NCI-H1436 treated with DMSO at 0.1 percent for 48 hours (cell line): ENCODE measurements around the gene KMT2A.
"Not testable (repeated sequence)": the region's sequence is repeated elsewhere in the genome, so short reads cannot be mapped to it uniquely, and the experiment has no call there.

ENCODE experiments used
- DNase-seq: peaks from one replicate; lab custom pipeline; 2025; lab: John Stamatoyannopoulos, UW

KMT2A gene

GRCh38 chr11:118435893-118436624, at the start of gene KMT2A:
TSS of gene KMT2A (plus strand) at chr11:118436492. CDS start at chr11:118436513, 21 bp downstream.
- peak; percentile 81 for DNase-seq

GRCh38 chr11:118396097-118396501, 40.2 kb upstream of the KMT2A start:
- no peak for DNase-seq

GRCh38 chr11:118397448-118397847, 38.8 kb upstream of the KMT2A start:
- no peak for DNase-seq

DNA sequence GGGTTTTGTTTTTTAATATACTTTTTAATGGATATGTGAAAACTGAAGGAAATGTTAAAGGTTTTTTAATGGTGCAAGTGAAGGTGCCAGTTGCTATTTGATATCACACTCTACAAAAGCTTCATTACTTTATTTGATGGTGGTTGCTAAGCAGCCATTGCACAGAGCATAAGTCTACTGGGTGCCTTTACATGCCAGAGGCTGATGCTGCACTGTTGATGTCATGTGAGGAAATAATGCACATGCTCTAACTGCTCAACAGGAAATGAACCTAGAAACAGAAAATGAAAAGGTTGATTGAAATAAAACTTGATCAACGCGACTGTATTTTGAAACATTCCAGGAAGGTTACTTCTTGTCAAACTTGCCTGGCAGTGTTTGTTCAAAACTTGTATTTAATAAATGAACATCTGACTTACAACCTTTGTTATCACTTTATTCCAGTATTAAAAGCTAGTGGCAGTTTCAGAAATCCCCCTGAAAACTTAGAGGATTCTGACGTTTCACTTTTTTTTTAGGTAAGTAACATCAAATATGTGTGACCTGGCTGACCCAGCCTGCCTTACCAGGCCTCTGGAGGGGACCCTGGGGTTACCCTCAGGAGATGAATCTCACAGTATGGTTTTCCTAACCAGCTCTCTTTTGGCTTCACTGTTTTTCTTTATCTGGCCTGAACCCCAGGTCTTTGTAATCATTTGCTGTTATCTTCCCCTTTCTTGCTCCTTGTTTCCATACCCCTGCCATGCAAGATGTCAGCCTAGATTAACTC, 37.3 kb upstream of the KMT2A start:
- no peak for DNase-seq

DNA sequence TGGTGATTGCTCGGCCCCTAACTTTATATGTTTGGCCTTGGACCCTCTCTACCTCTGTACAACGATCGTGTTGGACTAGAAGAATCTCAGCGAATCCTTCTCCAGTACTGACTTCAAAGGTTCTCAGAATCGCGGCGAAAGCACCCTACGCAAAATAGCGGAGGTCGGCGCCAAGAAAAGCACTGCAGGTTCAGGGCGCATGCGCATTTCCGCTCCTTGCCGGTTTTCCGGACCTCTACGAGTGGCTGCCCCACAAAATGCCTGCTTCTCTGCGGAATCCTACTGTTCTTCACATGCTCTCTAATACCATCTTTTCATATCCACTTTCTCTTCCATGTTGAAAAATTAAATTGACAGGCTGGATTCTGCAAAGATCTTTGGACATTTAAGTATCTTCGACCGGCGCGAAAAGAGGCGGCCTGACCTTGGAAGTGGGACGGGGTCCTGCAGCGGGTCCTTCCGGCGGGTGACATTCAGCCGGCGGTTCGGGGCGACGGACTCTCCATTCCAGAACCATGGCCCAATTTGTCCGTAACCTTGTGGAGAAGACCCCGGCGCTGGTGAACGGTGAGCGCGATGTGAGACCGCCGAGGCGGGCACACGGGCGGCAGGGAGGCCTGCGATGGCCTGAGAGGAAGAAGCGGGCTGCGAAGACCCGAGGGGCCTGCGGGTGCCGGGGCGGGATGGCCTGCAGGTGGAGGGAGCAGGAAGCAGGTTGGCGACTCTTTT, 35.0 kb upstream of the KMT2A start, which contains the start of gene ATP5MG:
Gene ATP5MG (plus strand): TSS at position 456 of the 729 bp plus-strand sequence. CDS start 60 bp downstream, at position 516.
- peak; percentile 65 for DNase-seq

DNA sequence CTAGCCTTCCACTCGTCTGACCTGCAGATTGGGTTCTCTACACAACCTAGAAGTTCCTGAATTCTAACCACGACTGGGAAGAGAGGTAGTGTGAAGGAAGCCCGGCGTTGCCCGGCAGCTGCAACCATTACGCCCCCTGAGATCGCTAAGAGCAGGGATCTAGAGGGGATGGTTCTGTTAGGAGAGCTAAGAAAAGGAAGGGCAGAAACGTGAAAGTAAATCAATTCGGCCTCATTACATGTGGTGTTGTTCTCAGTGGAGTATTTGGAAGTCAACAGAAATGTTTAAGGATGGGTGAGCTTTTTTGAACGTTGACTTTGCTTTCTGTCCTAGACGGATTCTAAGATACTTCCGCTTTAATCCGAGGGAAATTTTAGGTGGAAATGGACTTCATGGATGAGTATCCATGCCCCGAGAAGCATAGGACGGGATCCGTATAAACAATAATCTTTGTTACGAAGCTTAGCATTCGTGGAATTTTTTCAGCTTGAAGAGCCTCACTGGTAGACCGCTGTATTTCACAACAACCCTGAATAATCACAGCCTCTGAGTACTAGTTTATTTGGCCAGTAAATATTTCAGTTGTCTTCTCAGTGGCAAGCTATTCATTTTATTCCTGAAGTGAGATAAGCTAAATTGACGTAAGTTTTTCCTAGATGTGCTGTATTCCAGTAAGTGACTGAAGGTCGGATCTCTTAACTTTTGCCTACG, 34.3 kb upstream of the KMT2A start:
- no peak for DNase-seq

- DNase-seq, result not testable (repeated sequence)
Measured at GRCh38 chr11:118402594-118402993, 33.7 kb upstream of the KMT2A start.

DNA sequence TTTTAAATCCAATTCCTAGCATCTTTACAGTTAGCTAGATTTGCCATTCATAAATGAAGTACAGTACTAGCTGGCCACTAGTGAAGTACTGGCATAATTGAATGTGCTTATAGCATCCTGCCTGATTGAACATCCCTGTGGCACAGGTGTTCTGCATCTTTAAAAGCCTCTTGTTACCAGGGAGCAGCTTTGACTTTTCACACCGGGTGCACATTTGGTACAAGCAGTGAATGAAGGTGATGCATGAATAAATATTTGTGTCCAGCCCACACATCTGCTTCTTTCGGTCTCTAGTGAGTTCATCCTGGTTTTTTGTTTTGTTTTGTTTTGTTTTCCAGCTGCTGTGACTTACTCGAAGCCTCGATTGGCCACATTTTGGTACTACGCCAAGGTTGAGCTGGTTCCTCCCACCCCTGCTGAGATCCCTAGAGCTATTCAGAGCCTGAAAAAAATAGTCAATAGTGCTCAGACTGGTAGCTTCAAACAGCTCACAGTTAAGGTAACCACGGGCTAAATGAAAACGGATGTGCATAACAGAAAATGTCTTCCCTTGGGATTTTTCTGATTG, 29.6 kb upstream of the KMT2A start:
- DNase-seq, result no peak

DNA sequence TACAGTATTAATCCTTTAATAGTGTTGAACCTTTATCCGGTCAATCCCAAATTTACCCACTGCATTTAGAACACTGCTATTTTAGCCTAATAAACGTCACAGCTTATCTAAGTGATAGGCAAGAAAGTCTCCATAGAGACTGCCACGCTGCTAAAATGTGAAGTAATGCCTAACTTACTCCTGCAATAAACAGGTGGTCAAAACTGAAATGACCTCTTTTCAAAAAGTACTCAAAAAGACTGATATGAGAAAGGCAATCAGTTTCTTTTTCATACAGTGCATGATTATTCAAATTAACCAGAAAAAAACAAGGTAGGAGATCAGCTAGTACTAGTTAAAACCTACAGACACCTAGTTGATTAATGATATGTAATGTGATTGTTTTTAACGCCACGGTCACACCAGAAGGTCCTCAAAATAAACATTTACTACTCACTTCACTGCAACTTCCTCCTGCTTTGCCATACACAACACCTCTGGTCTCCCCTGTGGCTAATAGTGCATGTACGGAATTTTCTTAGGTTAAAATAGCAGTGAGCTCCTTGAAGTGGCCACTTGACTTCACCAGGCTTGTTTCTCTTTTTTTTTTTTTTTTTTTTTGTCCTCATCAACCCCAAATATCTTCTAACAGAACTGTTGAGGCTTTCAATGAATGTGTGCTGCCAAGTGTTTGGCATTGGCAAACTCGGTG, 26.1 kb upstream of the KMT2A start:
- DNase-seq, result no peak

DNA sequence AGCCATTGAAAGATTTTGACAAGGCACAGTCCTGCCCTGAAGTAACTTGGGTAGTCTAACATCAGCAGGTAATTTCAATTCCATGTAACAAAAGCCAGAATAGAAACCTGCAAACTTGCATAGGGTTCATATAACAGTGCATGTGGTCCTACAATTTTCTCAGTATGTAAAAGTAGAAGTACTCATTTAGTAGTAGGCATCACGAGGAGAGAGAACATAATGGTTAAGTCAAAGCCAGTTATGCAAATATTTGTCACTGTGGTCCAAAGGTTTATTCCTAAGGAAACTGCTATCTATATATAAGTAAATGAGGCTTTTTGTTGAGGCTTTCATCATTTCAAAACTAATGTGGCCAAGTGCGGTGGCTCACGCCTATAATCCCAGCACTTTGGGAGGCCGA, 24.8 kb upstream of the KMT2A start:
- DNase-seq, result no peak

DNA sequence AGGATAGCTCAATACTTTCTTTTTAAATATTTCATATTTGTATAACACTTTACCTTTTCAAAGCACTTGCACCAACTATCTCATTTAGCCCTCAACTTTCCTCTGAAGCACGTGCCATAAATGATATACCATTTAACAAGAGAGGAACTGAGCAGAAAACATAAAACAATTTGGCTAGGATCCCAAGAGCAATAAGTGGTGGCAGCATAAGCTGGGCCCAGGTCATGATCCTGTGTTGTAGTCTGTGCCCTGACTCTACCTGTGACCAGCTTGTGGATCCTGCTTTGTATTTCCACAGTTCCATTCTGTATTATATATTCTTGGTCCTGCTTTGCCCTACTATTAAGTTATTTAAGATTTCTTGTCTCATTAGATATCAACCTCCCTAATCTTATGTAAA, 23.4 kb upstream of the KMT2A start:
- no peak for DNase-seq

DNA sequence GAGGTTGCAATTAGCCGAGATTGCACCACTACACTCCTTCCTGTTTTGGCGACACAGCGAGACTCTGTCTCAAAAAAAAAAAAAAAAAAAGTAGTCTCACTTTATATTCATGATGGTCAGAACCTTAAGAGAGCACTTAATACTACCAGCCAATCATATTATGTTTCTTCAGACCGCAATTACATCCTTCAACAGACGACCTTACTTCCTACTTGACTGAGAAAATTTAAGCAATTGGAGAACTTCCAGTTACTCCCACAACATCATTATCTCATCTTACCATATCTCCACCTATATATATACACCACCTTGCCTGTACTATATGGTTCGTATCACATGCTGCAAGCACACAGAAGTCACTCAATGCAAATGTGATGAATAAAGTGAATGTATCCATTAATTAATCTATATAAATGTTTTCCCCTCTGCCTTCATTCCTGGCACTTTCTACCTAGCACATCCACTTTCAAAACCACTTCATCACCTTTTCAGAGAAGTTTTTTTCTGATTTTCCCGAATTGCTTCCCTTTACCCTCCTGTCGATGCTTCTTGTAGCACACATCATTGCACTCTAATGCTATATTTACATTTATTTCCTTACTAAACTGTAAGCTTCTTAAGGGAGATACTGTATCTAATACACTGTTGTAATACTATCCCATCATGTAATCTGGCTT, 21.1 kb upstream of the KMT2A start:
- DNase-seq, result no peak

- DNase-seq, result no peak
Measured at GRCh38 chr11:118415739-118416068, 20.6 kb upstream of the KMT2A start.

DNA sequence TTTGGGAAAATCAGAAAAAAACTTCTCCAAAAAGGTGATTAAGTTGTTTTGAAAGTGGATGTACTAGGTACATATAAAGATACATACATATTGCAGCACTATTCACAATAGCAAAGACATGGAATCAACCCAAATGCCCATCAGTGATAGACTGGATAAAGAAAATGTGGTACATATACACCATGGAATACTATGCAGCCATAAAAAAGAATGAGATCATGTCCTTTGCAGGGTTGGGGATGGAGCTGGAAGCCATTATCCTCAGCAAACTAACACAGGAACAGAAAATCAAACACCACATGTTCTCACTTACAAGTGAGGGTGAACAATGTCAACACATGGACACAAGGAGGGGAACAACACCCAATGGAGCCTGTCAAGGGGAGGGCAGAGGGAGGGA, 19.4 kb upstream of the KMT2A start:
- not testable (repeated sequence) for DNase-seq

- DNase-seq, result no peak
Measured at GRCh38 chr11:118417801-118418200, 18.5 kb upstream of the KMT2A start.

GRCh38 chr11:118418766-118419165, 17.5 kb upstream of the KMT2A start:
- DNase-seq, result no peak

DNA sequence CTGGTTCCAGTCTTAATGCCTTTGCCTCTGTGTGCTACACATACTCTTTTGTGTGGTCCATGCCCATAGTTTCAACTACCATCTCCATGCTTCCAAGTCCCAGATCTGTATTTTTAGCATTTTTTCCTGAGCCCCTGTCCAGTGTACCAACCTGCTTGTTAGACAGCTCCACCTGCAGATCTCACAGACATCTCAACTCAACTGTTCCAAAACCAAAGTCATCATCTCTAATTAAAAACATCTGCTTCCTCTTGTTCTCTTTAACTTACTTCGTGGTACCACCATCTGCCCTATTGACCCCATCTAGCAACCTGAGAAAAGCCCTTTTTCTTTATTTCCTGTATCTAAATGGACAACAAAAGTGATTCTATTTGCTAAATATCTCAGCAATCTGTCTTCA, 8.6 kb upstream of the KMT2A start:
- no peak for DNase-seq

DNA sequence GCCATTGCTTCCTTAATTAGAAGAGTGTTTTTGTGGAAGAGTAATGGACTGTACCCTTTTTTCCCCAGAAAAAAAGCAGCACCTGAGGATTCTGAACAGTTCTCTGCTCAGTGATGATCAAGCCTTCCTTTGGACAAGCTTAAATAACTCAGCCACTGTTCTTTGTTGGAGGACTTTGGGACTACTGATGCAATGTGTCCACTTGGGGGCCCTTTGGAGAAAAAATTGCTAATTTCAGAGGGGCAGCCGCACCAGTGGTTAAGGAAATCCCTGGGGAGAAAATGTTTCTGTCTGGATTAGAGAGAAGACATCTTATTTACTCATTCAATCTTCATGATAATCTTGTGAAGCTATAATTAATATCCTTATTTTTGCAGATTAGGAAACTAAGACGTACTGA, 5.3 kb upstream of the KMT2A start:
- no peak for DNase-seq

DNA sequence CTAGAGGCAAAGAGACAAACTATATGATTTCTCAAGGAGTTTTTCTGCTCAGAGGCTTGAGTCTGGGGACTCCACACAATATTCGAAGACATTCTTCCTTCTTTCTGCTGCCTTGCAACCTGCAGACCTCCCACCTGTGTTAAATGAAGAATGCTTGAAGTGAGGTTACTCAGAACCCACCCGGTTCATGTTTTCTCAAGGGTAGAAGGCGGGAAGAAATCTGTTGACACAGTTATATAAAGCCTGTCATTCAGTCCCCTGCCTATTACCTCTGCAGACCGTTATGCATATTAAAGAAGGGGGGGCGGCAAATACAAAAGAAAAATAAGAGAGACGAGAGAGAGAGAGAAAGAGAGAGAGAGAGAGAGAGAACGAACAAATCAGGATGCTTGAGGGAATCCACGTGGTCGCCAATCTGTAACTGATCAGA, 2.2 kb upstream of the KMT2A start:
- DNase-seq, result peak; percentile 5

DNA sequence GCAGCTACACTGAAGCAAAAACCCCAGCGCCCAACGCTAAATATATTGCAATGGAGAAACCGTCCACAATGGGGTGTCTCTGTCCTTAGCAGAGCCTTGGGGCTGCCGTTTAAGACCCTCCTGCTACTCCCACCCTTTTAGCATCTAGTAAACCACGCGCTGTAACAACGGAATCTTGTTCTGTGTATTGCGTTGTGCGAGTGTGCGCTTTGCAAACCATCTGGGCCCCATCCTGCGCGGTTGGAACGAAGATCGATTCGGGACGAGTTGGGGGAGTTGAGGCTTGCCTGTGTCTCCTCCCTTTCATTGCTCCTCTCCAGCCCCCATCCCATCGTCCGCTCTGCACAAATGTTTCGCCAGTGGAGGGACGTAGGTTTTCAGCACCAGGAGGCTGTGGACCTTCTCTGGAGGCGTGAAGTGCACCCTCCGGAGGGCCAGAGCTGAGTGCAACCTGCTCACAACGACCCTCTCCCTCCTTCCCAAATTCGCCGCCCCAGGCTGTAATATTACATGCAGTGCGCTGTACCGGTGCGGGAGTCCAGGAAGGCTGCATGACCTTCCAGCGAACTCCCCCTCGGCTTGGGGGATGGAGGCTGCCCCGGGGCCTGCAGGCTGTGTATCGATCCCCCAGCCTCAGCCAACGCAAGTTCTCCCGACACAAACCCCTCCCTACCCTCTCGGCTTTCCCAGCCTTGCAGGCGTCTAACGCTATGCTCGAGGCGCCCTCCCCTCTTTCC, 1.6 kb upstream of the KMT2A start:
- DNase-seq, result no peak
